HG02870 (cell line): ENCODE data around the gene IGFBP2.

Experiments used
- ATAC-seq: cut with Tn5 transposase; IDR thresholded peaks from one replicate; pipeline ENCODE4 v1.9.1; 2021; ENCODE audit warnings: mild to moderate bottlenecking, moderate library complexity; ENCODE audit not compliant: unreplicated experiment

Gene IGFBP2

DNA sequence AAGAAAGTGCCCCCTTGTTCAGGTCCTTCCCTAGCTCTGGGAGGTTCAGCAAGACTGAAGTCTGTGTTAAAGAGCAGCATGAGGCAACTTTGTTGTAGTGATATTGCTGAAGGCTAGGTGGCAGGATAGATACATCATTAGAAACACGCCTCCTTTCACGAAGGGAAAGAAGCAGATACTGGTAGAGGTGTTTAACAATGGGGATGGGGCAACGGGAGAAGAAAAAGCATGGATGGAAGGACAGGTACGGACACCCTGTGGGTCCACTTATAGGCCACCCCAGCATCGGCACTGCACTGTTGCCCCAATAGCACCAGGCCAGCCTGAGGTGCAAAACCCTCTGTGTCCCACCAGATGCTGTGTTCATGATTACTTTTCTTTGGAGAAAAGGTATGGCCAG, 65.7 kb downstream of the IGFBP2 start:
- ATAC-seq, result no peak

DNA sequence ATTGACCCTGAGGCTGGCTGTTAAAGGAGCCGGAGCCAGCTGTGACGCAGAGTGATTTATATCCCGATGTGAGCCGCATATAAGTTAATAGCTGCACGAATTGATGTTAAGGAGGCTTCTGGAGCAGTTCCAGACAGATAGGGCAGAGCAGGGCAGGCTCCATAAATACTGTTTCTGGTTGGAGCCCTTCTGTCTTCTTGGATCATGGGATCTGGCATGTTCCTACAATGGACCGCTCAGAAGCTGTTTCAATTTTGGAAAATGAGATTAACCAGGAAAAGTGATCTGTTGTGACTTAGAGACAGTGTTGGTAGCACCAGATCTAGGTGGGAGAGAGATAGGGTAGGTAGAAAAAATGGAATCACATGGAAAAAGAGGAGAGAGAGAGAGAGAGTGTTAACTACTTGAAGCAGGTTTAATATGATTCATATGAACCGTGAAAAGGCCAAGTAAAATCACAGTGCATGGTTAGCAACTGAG, 66.9 kb downstream of the IGFBP2 start:
- ATAC-seq, result no peak

DNA sequence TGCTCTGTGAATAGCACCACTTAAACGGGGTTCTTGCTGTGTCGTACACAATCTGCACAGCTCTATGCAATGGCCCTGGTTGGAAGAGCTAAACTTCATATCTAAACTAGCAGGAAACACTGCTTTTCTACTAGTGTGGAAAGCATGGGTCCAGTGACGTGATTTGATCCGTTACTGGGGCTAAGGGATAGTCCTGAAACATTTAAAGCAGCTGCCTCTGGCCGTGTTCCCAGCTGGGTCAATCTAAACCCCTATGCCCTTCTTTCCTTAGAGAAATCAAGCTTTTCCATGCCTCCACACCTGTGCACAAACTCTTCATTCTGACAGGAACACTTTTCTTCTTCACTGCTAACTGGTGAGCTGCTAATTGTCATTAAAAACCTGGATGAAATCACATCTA, 67.6 kb downstream of the IGFBP2 start:
- ATAC-seq, result no peak

DNA sequence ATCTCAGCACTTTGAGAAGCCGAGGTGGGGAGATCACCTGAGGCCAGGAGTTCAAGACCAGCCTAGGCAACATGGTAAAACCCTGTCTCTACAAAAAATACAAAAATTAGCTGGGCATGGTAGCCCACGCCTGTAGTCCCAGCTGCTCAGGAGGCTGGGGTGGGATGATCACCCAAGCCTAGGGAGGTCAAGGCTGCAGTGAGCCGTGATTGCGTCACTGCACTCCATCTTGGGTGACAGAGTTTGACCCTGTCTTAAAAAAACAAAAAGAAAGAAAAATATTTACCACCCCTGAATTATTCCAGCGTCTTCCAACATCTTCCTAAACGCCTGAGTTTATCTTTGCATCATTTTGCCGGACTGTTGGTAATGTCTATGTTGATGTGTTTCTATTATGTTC, 68.3 kb downstream of the IGFBP2 start:
- no peak for ATAC-seq

DNA sequence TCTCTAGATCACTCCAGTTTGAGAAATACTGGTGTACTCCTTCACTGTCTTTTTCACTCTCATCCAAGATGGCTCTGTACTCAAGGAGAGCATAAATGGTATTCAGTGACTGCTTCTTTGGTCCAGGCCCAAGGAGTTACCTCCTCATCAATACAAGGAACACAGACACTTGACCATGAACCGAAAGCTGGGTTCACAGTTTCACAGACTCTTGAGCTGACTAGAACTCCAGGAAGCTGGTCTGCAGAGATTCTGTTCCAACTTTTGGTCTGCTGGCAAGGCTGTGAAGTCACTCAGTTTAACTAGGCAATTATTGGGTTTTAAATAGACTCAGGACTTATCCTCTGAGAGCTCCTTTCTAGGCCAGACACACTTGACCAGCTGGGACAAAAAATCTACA, 69.5 kb downstream of the IGFBP2 start:
- ATAC-seq, result no peak

DNA sequence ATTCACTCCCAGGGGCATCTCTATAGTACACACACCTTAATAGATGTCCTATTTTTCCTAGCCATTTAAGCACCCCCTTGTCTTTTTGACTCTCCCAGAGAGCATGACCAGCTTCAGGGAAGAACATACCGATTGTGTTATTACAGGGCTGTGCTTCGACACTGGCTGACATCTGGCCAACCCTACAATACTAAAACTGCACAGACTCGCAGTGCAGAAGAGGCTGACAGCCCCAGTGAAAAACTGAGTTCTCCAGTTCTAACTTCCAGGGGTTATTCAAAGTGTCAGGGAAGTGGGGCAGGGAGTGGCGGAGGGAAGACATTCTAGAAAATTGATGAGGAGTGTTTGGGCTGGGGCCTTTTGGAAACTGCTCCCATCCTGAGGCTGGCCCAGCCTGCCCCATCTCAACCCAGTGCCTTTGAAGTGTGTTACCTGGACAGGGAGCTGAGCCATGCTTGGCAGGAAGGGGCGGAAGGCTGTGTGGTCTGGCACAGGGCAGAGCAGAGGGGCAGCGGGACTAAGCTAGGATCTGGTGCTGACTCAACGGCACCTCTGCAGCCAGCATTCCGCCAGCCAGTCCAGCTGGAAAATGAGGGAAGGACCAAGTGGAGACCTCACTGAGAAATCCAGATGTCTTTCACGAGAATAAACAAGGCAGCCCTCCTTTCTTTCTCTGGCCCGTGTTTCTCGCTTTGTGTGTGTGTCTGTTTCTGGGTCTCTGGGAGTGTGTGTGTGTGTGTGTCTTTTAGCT, 77.5 kb downstream of the IGFBP2 start:
- ATAC-seq, result no peak

DNA sequence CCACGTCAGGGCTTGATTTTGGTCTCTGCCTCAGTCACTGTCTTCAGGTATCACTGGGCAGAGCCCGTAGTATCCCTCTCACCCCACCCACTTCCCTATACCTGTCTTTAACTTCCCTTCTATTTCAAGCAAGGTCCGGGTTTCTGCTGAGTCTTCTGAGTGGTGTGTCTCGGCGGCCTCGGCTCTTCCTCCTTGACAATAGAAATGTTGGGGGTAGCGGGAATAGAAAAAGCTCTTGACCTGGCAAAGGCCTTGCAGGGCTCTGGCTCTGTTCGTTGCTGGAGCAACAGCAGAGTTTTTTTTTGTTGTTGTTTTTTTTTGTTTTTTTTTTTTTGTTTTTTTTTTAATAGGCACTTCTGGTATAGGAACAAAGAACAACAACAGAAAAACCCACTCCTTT, 78.1 kb downstream of the IGFBP2 start:
- no peak for ATAC-seq

DNA sequence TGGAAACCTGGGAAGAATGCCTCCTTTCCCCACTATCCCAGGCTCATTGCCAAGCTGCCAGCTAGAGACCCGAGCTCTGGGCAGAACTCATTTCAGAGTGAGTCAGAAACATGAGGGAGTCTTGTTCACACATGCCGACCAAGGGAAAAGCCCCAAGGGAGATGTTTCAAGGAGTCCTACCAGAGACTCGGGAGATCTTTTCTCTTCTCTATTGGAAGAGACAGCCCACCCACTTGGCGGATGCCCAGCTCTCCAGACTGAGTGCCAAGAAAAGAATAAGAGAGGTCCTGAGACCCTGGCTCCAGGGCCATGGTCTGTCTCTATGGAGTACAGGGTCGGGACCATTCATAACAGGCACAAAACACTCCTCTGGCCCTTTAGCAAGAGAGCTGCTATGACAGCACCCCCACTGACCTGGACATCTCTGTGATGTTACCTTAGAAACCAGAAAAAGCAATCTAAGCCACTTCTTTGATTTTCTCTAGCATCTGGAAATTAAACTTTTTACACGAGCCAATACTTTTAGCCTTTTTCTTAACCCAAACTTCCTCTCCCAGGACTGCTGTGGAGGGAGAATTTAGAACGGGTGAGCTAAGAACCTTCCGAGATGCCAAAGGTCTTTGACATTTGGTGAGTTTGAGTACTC, 80.6 kb downstream of the IGFBP2 start:
- no peak for ATAC-seq
